Choroid plexus epithelial cell (primary cell): Measurements from ENCODE around the gene FREY1.

Experiments used
- DNase-seq: peaks from one replicate; pipeline ENCODE4 v3.0.0-alpha.2; 2010; ENCODE audit warnings: low read depth
- H3K4me3 ChIP-seq: 2 replicates; pipeline ENCODE4 v1.5.1; 2011; ENCODE audit warnings: low read depth, mild to moderate bottlenecking, control low read depth, low read length, moderate library complexity
- CTCF ChIP-seq: conservative IDR thresholded peaks from 2 replicates; pipeline ENCODE4 v1.5.1; 2011; ENCODE audit warnings: low read depth, mild to moderate bottlenecking, control low read depth, inconsistent platforms, low read length, moderate library complexity

The FREY1 gene

GRCh38 chr11:45892856-45893255 is 14.2 kb downstream of the FREY1 start:
- no peak overlapping the region for H3K4me3 ChIP-seq
- DNase-seq: no peak
- TF ChIP-seq CTCF: no peak

GRCh38 chr11:45890886-45891550 is 16.1 kb downstream of the FREY1 start:
- no peak for DNase-seq
- no peak overlapping the region for H3K4me3 ChIP-seq
- TF ChIP-seq CTCF: no peak

- DNase-seq: no peak
- H3K4me3 ChIP-seq: no peak overlapping the region
- no peak for TF ChIP-seq CTCF
These were observed 17.1 kb downstream of the FREY1 start for GRCh38 chr11:45889966-45890365.

- no peak for TF ChIP-seq CTCF
- no peak for DNase-seq
- no peak overlapping the region for H3K4me3 ChIP-seq
These were observed 17.5 kb downstream of the FREY1 start for GRCh38 chr11:45889555-45889954.

GRCh38 chr11:45887587-45887986 is 19.5 kb downstream of the FREY1 start:
- H3K4me3 ChIP-seq: no peak overlapping the region
- no peak for TF ChIP-seq CTCF
- DNase-seq: no peak

GRCh38 chr11:45886816-45887520 is 20.1 kb downstream of the FREY1 start:
- no peak for DNase-seq
- no peak overlapping the region for H3K4me3 ChIP-seq
- no peak for TF ChIP-seq CTCF
